T follicular helper cell (primary cell): ENCODE measurements around the gene GABRQ.

Source experiments
- DNase-seq: peaks from one replicate; pipeline ENCODE4 v3.0.0-alpha.2; 2020; ENCODE audit warnings: low read depth
- total RNA-seq, 2 experiments: gene quantifications; one replicate each; lab custom pipeline; 2026; lab: John Stamatoyannopoulos, UW

Gene GABRQ
- total RNA-seq, result 0 reads per million in 2 experiments

DNA sequence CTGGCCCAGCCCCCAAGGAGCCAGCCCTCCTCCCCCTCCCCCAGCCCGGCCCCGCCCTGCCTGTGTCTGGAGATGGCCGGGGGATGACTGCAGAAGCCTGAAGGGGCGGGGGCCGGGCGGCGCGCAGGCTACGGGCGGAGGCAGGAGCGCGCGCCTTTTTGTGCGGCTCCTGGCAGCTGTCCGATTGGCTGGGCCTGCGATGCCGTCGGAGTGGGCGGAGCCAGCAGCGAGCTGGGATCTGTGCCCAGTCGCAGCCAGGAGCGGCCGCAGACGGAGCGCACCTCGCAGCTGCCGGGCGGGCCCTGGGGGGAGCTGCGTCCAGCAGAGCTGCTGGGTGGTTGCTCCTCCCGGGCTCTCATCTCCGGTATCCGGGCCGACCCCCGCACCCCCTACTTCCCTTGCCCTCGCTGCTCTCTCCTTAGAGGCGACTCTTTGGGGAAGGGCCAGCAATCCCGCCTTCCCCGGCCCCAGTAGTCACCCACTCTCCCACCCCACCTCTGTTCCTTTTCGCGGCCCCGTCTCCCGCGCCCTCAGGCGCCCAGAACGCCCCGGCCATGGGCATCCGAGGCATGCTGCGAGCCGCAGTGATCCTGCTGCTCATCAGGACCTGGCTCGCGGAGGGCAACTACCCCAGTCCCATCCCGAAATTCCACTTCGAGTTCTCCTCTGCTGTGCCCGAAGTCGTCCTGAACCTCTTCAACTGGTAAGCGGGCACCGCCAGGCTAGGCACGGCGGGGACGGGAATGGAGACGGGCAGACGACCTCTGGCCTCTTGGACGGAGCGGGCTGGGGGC lies at the start of gene GABRQ:
Gene GABRQ (plus strand): TSS at position 247 of the 794 bp plus-strand sequence. CDS start 308 bp downstream, at position 555.
- no peak for DNase-seq

DNA sequence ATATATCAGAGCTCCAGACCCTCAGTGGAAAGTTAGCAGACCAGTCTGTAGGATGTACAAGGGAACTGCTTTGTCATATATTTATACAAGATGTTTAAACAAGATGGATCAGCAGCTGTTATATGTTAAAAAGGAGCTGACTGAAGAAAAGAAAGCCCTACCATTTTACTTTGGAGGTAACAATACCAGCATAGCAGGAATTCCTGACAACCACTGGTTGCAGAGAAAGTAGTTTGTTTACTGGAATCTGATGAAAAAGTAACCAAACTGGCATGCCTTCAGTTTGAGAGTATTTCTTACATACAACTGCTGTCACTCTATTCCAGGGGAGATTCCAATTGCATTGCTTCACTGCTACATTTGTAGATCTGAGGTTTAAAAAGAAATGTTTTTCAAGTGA lies 49.5 kb upstream of the GABRQ start:
- DNase-seq, result no peak

DNA sequence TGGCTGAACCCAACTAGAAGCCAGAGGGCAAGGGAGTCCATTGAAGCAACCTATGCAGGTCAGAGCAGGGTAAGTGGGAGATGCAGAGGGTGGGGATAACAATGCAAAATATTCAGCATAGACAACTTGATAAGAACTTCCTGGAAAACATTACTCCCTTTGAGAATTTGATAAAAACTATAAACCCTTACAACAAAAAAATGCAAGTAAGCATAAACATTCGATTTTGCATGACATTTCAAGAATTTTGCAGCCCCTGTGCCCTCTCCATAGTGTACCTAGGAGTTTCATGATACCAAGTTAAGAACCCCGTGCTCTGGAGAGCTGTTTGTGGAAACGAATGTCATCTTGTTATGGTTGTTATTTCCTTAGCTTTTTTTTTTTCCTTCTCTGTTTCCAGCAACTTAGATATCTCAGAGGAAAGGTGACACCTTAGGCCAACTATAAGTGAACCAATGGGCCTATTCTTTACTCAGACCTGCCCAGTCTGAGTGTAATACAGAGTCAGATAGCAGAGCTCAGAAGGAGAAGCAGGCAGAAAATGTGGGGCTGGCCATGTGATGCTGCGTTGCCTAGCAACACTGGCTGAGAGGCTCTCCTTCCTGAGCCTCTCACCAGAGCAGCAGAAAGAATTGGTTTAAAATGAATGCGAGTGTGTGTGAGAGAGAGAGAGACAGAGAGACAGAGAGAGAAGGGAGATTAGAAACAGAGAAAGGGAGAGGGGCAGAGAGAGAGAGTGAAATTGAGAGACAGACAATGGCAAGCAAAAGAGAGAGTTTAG lies 36.7 kb upstream of the GABRQ start:
- DNase-seq, result no peak

DNA sequence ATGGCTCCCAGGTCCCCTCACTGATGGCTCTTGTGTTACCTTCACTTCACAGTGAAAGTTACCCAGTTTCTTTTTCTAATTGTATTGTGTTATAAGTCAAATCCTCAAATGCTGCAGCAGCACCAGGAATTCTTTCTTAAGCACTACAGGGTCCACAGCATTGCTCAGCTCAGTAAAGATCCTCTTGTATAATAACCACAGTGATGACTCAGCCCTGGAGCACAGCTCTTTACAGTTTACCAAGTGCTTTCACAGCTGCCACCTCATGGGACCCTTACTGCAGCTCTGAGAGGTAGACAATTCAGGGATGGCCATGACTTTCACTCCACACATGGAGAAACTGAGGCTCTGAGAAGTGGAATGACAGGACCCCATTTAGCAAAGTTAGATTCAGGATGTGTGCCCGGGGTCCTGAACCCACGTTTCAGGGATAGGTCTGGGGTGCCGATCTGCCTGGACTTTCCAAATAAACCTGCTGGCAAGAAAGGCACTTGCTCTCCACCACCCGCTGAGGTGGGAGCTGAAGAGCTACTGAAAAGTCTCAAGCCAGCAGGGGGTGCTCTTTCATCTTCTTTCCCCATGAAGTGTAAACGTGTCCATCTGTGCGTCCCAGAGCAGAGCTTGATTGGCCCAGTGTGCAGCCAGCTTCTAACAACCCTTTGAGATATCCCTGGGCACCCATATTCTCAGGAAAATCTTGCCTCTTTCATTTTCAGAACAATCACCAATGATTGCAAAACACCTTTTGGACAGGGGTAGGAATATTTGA lies 35.7 kb upstream of the GABRQ start:
- no peak for DNase-seq

DNA sequence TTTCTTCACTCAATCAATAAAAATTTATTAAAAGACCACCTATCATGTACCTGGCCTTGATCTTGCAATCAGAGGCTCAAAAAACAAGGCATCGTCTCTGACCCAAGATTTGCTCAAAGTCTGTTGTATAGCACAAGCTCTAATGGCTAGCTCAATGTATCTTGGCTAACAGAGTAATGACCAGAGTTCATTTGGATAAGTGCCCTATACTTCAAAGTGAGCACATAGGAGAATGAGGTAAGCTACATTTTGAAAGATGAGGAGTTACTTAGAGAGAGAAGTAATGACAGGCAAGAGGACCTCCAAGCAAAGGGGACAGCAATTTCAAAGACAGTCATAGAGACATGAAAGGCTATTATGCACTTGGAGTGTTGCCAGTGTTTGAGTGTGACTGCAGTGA lies 22.9 kb upstream of the GABRQ start:
- no peak for DNase-seq

DNA sequence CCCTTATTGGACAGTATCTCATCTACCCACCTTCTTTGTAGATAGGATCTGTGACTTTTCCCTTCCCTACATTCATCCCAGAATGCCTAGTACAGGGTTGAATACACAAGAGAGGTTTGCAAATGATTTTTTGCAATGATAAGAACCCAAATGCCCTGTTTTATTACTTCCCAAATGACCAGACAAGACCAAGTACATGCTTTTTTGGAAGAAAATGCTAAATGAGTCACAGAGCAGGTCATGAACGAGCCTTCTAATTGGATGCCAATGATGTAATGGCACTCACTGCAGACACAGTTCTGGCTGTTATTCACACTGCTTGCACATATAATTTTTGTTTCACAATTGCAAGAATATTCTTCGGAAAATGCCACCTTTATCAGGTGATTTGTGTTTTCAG lies 17.8 kb upstream of the GABRQ start:
- DNase-seq, result no peak

DNA sequence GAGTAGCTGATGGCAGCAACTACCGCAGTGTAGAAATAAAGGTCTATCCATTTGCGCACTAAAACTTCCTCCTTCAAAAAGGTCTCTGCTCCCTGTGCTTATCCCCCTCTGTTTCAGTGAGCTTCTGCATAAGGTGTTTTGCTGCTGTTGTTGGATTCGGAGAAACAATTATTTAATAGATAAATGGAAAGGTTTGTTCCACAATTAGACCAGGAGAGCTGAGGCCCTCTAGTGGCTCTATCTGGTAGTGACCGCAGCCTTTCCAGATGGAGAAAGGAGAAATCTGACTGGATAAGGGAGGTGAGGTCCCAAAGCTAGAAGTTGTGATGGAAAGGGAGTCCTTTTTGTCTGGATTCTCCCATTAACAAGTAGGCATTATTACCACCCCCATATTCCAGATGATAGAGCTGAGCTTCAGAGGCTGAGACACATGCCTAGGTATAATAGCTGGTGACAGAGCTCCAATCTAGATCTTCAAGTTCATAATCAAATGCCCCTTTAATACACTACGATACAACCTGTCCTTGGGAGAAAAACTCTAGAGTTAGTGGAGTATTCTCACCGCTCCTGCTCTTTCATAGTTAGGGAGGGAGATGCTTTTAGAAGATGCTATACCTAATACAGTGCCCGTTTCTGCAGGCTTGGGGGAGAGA lies 5.1 kb upstream of the GABRQ start:
- no peak for DNase-seq

DNA sequence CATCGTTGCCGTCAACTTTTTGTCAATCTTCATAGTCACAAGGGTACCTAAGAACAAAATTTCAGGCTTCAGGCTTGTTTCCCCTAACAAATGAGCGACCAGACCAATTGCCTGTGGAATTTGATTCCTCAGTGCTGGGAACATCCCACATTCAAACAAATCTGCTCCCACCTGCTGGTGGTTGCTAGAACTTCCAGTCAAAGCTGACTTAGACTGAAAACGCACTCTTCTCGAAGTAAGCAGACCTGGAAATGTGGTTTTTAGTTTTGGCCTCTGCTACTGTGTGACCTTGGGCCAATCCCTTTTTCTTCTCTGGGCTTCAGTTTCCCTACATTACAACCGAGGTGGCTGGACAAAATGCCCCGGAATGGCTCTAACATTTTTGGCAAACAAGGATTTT lies 1.8 kb upstream of the GABRQ start:
- no peak for DNase-seq

DNA sequence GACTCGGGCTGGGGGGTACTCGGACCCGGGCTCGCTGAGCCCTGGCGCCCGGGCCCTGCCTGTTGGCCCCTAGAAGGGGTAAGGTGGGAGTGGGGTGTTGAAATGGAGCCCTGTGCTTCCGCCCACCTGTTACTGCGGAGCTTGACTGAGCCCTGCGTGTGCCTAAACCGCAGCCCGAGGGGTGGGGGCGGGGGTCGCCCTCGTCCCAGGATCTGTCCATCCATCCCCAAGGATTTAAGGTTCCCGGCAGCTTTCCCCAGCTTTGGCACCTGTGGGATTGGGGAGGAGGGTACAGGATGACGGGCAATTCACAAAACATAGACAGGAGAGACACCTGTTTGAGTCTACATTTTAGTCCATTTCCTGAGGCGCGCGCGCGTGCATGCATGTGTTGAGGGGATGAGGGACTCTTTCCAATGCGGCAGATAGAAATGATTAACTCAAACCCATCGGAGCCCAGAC lies 779 bp downstream of the GABRQ start:
- DNase-seq, result no peak

DNA sequence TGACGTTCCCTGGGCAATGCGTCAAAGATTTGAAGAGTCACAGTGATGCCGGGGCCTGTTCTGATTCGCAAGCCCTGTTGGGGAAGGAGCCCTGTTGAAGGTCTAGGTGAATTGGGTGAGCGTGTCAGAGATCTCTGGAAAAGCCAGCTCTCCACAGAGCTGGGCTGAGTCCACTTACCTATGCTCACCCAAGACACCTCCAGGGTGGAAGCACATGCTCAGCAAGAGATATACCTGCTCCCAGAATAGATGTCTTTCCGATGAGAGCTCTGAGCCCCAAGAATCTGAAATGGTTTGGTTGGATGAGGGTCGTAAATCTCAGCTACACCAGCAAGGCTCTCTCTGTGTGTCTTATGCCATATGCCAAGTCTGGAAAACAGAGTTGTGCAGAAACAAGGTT lies 1.7 kb downstream of the GABRQ start:
- DNase-seq, result no peak

DNA sequence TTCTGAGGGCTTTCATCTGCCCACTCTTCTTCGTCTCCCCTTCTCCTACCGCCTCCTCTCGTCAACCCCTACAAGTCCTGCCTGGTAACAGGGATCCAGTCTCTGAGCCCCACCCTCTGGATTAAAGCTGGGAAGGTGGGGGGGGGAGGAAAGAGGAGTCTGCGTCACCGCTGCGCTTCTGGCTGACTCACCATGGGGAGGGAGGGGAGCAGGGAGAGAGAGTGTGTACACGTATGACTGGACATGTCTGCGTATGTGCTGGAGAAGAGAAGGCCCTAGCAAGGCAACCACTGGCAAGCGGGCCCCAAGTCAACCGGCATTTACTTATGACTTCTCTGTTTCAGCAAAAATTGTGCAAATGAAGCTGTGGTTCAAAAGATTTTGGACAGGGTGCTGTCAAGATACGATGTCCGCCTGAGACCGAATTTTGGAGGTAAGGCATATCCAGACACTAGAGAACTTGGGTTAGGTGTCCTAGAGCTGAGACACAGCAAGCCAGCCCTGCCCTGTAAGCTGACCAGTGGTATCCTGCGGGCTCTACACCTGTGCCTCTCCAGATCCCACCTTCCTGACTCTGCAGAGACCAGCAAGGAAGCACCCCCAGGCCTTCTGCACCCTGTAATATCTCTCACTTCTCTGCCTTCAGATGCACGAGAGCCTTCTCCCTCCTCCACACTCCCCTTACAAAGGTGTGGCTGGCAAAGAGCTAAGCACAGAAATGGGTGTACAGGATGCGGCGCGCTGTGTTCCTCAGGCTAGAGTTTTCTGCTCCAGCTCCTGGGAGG lies 2.5 kb downstream of the GABRQ start:
- DNase-seq, result no peak

DNA sequence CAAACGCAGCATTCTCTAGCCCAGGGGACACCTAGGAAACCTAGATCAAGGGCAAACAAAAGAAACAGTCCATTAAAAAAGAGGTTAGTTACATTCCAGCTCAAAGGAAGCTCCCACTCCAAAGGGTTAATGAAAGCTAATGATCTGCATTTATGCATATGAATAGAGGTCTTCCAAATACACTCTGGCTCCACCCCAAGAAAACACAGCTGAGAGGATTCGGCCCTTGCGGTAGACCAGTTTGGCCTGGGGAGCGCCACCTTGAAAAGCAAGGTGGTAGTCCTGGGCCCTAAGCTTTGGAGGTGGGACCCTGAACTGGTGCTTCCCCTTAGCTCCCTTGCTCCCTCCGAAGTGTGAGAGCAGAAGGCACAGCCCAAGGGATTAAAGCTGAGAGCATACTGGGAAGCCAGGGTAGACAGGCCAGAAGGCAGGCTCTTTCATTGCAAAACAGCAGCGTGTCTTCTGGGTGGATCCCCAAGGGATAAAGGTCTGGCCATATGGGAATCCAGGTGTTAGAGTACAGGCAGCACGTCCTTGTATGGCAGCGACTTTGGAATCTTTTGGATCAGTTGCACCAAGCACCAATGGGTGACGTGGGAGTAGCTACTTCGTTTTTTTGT lies 3.7 kb downstream of the GABRQ start:
- no peak for DNase-seq

DNA sequence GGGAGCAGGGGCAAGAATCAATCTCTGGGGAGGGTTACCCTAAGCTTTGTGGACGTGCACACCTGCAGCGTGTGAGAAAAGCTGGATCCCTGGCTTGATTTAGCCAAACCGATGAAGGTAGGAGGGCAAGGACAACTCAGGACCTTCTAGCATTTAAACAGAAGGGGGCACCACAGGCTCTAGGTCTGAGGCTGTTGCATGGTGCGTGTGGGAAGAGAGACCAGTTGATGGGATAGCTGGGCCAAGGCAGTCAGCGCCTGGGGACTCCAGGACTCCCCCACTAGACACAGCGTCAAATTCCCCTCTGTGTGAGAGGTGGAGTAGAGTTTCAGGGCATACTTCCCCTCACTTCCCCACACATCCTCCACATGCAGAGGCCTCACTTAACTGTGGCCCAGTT lies 4.3 kb downstream of the GABRQ start:
- DNase-seq, result no peak

DNA sequence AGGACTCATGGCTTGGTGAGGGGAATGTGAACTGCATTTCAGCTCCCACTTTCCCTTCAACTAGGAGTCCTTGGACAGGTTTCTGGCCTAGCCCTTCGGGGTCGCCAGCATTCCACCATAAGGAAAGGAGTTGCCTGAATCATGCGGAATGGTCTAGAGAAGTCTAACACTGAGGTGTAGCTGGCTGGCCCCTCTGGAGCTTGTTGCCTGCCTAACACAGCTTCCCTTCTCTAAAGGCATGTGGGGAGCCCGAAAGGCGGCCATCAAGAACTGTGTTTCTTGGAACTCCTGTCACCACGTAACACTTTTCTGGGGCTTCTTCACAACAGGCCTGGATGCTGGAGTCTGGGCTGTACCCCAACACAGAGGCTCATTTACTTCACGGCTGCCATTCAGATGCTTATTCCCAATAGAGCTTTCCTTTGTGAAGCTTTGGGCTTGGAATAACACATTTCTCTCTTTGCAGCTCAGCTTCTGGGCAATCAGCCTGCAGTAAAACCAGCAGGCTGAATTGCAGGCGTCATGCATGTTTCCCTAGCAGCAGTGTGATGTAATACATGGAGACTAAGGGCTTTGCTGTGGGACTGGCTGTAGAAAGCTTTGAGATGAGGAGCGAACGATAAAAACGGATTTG lies 5.4 kb downstream of the GABRQ start:
- DNase-seq, result no peak

DNA sequence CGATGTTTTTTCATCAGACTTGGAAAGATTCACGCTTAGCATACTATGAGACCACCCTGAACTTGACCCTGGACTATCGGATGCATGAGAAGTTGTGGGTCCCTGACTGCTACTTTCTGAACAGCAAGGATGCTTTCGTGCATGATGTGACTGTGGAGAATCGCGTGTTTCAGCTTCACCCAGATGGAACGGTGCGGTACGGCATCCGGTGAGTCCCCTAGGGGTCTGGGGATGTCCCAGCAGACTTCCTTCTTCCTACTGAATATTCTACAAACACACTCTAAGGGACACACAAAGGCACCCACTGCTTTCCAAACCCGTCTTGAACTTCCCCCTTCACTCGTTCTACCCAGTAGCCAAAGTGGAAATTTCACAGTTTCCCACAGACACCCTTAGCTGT lies 9.3 kb downstream of the GABRQ start:
- DNase-seq, result no peak

DNA sequence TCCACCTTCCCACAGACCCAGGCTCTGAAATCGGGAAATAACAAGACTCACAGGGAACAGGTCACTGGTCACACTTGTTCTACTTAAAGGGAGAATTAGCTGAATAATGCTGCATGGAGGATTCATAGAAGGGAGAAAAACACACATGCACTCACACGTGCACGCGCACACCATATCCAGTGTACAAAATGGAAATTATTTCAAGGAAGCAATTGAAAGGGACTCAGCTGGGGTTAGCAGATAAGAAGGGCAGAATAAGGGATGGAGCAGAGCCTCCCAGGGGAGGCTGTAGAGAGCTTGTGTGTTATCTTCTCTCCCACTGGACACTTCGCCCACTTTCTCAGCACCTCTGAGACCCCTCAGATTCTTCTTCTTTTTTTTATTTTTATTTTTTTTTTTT lies 10.3 kb downstream of the GABRQ start:
- no peak for DNase-seq

DNA sequence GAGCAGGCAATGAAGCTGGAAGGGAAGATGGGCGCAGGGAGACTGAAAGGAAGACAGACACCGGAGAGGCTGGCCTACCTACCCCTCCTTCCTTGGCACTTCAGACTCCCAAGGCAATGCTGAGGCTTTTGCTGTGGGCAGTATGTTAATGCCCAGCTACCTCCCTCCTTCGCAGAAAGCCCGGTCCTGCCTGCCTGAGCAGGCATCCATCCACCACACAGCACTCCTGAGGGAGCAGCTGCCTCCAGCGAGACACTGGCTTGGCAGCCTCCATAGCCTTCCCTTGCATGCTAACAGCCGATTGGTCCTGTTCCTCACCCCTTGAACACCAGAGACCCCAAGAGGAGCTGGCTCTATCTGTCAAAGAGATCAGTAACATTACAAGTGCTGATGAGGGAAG lies 14.4 kb downstream of the GABRQ start:
- DNase-seq, result no peak

DNA sequence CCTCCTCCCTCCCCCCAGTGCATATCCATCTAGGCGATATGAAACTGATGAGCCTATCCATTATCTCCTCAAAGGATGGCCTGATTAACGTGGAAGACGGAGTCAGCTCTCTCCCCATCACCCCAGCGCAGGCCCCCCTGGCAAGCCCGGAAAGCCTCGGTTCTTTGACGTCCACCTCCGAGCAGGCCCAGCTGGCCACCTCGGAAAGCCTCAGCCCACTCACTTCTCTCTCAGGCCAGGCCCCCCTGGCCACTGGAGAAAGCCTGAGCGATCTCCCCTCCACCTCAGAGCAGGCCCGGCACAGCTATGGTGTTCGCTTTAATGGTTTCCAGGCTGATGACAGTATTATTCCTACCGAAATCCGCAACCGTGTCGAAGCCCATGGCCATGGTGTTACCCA lies 14.8 kb downstream of the GABRQ start:
- DNase-seq, result no peak

DNA sequence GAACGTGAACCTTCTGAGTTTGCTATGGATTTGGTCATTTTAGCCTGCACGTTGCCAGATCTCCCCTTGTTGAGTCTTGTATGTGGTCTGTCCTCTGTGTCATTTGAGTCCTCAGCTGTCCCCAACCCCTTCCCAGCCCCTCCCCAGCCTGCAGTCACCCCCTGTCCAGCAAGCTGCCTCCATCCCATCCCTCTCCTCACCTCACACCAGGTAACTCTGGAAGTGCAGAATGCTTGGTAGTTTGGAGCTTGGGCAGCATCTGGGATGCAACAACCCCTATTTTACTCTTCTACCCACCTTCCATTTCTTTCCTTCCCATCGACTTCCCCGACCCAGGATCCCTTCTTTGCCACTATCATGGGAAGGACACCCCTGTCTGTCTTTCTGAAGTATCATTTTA lies 18.4 kb downstream of the GABRQ start:
- DNase-seq, result no peak

DNA sequence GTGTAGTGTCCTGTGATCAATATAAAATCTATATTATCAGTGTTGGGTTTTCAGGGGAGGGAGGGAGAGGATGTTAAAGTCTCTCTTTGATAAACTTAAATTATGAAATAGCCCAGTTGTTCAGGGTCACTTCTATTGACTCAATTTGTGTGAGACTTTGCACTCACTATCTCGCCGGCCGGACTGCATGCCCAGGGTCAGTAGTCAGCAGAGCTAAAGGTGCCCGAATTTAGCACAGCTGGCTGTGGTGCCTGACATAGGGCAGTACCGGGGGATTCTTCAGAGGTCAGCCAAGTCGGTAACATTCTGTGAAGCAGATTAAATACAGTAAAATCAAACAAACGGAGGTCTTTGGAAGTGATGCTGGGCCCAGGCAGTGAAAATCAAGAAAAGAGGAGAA lies 19.2 kb downstream of the GABRQ start:
- no peak for DNase-seq
